Measurements from ENCODE around the gene FAM217A. TPM values are rescaled to one million over a fixed set of nuclear protein-coding genes. Genes with fewer than 3 reads are reported as not detected.
"Not testable (repeated sequence)": the region's sequence is repeated elsewhere in the genome, so short reads cannot be mapped to it uniquely, and the experiment has no call there.

FAM217A gene
- polyA plus RNA-seq, 1 donor (not counting 4 experiments of a cell fraction or from before 2014, with no cell fraction given) = not detected

DNA sequence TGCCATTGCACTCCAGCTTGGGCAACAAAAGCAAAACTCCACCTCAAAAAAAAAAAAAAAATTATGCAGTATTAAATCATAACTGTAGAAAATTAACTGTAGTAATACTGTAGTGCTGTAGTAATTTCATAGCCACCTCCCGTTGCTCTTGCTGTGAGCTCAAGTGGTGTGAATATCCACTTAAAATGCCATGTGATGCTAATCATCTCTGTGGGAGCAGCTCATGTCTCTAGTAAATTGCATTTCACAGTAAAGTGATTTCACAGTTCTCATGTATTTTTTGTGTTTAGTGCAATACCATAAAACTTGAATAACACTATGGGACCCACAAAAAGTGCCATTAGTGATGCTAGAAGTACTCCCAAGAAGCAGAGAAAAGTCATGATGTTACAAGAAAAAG is 14.4 kb upstream of the FAM217A start:
- Histone ChIP-seq H3K27ac (ENCODE audit: control insufficient read depth, insufficient read depth, low read length) (no peak overlapping the region), H3K27me3 (ENCODE audit: control insufficient read depth, extremely low read depth, insufficient read depth, low read length) (no peaks in the 10 kb centered on the region), H4K20me1 (ENCODE audit: control insufficient read depth, extremely low read depth, insufficient read depth, low read length) (no peaks in the 10 kb centered on the region), H3K9me3 (ENCODE audit: control insufficient read depth, low read depth, low read length) (no peaks in the 10 kb centered on the region), H3K9ac (ENCODE audit: control insufficient read depth, extremely low read depth, insufficient read depth, low read length) (no peak overlapping the region), H3K79me2 (ENCODE audit: control insufficient read depth, insufficient read depth, low read length) (no peaks in the 10 kb centered on the region), H3K4me3 (ENCODE audit: control insufficient read depth in 2 of 3, extremely low read depth in 1 of 3, insufficient read depth in 2 of 3, low read depth in 1 of 3, low read length in 3 of 3) (no peak overlapping the region), H3K4me2 (ENCODE audit: control insufficient read depth, extremely low read depth, insufficient read depth, low read depth, low read length) (no peak overlapping the region), H2AFZ (ENCODE audit: control insufficient read depth, low read length) (no peak overlapping the region), H3K36me3 (ENCODE audit: control insufficient read depth in 2 of 2, extremely low read depth in 1 of 2, insufficient read depth in 2 of 2, low read length in 2 of 2) (no peaks in the 10 kb centered on the region), H3K9me1 (ENCODE audit: control insufficient read depth, extremely low read depth, insufficient read depth, low read length) (no peaks in the 10 kb centered on the region), H3K4me1 (ENCODE audit: control insufficient read depth, extremely low read depth, insufficient read depth, low read length) (no peaks in the 10 kb centered on the region)
- TF ChIP-seq, protein P1, sequence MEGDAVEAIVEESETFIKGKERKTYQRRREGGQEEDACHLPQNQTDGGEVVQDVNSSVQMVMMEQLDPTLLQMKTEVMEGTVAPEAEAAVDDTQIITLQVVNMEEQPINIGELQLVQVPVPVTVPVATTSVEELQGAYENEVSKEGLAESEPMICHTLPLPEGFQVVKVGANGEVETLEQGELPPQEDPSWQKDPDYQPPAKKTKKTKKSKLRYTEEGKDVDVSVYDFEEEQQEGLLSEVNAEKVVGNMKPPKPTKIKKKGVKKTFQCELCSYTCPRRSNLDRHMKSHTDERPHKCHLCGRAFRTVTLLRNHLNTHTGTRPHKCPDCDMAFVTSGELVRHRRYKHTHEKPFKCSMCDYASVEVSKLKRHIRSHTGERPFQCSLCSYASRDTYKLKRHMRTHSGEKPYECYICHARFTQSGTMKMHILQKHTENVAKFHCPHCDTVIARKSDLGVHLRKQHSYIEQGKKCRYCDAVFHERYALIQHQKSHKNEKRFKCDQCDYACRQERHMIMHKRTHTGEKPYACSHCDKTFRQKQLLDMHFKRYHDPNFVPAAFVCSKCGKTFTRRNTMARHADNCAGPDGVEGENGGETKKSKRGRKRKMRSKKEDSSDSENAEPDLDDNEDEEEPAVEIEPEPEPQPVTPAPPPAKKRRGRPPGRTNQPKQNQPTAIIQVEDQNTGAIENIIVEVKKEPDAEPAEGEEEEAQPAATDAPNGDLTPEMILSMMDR (optimal IDR thresholded peaks at IDR 0.05 in 1 of 3, IDR thresholded peaks at IDR 0.05 in 1 of 3, conservative IDR thresholded peaks at IDR 0.05 in 1 of 3; ENCODE audit: extremely low read depth in 1 of 3, insufficient read depth in 2 of 3, low read length in 3 of 3) = no peak
- no peak for TF ChIP-seq EZH2 (IDR thresholded peaks at IDR 0.05; ENCODE audit: low read length)
- DNase-seq (ENCODE audit: low read depth, low spot score) = no peak
- no peak for FAIRE-seq
- dilution Hi-C loops (cut with MboI; ENCODE audit: extremely low pct_ligation_motif_present, low sequenced_read_pairs) = no loop called here

DNA sequence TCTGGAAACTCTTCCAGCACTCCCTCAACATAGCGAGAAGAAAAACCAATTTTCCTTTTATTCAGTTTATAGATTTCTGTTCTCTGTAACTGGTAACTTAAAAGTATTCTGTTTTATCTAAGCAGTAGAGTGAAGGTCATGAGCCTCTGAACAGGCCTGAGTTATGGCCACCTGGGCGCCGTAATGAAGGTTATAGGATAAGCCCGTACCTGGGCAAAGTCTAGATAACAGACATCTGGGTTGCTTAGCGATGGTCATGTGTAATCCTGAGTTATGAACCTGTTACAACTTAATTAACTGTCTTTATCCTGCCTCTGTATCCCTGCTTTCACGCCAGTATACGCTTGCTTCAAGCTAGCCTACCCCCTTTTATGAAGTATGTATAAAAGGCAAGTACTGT is 13.0 kb upstream of the FAM217A start:
- dilution Hi-C loops (cut with MboI; ENCODE audit: extremely low pct_ligation_motif_present, low sequenced_read_pairs) = no loop called here
- no peak for FAIRE-seq

DNA sequence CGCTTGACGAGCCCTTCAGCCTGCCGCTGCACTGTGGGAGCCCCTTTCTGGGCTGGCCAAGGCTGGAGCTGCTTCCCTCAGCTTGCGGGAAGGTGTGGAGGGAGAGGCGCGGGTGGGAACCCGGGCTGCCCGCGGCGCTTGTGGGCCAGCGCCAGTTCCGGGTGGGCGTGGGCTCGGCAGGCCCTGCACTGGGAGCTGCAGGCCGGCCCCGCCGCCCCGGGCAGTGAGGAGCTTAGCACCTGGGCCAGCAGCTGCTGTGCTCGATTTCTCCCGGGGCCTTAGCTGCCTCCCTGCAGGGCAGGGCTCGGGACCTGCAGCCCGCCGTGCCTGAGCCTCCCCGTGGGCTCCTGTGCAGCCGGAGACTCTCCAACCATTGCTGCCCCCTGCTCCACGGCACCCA is 11.1 kb upstream of the FAM217A start:
- H4K20me1 ChIP-seq (ENCODE audit: control insufficient read depth, extremely low read depth, insufficient read depth, low read length); H3K4me3 ChIP-seq (ENCODE audit: control insufficient read depth in 2 of 3, extremely low read depth in 1 of 3, insufficient read depth in 2 of 3, low read depth in 1 of 3, low read length in 3 of 3); H3K27me3 ChIP-seq (ENCODE audit: control insufficient read depth, extremely low read depth, insufficient read depth, low read length); H3K4me2 ChIP-seq (ENCODE audit: control insufficient read depth, extremely low read depth, insufficient read depth, low read depth, low read length); H3K9me3 ChIP-seq (ENCODE audit: control insufficient read depth, low read depth, low read length); H3K36me3 ChIP-seq (ENCODE audit: control insufficient read depth in 2 of 2, extremely low read depth in 1 of 2, insufficient read depth in 2 of 2, low read length in 2 of 2); DNase-seq (ENCODE audit: low read depth, low spot score); H3K79me2 ChIP-seq (ENCODE audit: control insufficient read depth, insufficient read depth, low read length); H3K4me1 ChIP-seq (ENCODE audit: control insufficient read depth, extremely low read depth, insufficient read depth, low read length); H3K27ac ChIP-seq (ENCODE audit: control insufficient read depth, insufficient read depth, low read length); H2AFZ ChIP-seq (ENCODE audit: control insufficient read depth, low read length); H3K9me1 ChIP-seq (ENCODE audit: control insufficient read depth, extremely low read depth, insufficient read depth, low read length); dilution Hi-C loops (cut with MboI; ENCODE audit: extremely low pct_ligation_motif_present, low sequenced_read_pairs); H3K9ac ChIP-seq (ENCODE audit: control insufficient read depth, extremely low read depth, insufficient read depth, low read length); FAIRE-seq: not testable (repeated sequence)

More for the DNA sequence above, 13.0 kb upstream of the FAM217A start:
- TF ChIP-seq EZH2 (IDR thresholded peaks at IDR 0.05; ENCODE audit: low read length) = no peak
- TF ChIP-seq, protein P1 (optimal IDR thresholded peaks at IDR 0.05 in 1 of 3, IDR thresholded peaks at IDR 0.05 in 1 of 3, conservative IDR thresholded peaks at IDR 0.05 in 1 of 3; ENCODE audit: extremely low read depth in 1 of 3, insufficient read depth in 2 of 3, low read length in 3 of 3) = no peak
- Histone ChIP-seq H3K79me2 (ENCODE audit: control insufficient read depth, insufficient read depth, low read length) (no peaks in the 10 kb centered on the region), H3K4me1 (ENCODE audit: control insufficient read depth, extremely low read depth, insufficient read depth, low read length) (no peaks in the 10 kb centered on the region), H3K36me3 (ENCODE audit: control insufficient read depth in 2 of 2, extremely low read depth in 1 of 2, insufficient read depth in 2 of 2, low read length in 2 of 2) (no peaks in the 10 kb centered on the region), H3K9me3 (ENCODE audit: control insufficient read depth, low read depth, low read length) (no peaks in the 10 kb centered on the region), H4K20me1 (ENCODE audit: control insufficient read depth, extremely low read depth, insufficient read depth, low read length) (no peaks in the 10 kb centered on the region), H3K4me2 (ENCODE audit: control insufficient read depth, extremely low read depth, insufficient read depth, low read depth, low read length) (no peak overlapping the region), H3K27ac (ENCODE audit: control insufficient read depth, insufficient read depth, low read length) (no peak overlapping the region), H3K4me3 (ENCODE audit: control insufficient read depth in 2 of 3, extremely low read depth in 1 of 3, insufficient read depth in 2 of 3, low read depth in 1 of 3, low read length in 3 of 3) (no peak overlapping the region), H3K9ac (ENCODE audit: control insufficient read depth, extremely low read depth, insufficient read depth, low read length) (no peak overlapping the region), H3K9me1 (ENCODE audit: control insufficient read depth, extremely low read depth, insufficient read depth, low read length) (no peaks in the 10 kb centered on the region), H2AFZ (ENCODE audit: control insufficient read depth, low read length) (no peak overlapping the region), H3K27me3 (ENCODE audit: control insufficient read depth, extremely low read depth, insufficient read depth, low read length) (no peaks in the 10 kb centered on the region)
- no peak for DNase-seq (ENCODE audit: low read depth, low spot score)

All from keratinocyte (primary cell).